Renal cortical epithelial cell (primary cell): ENCODE measurements around the gene MARCKSL1. TPM values are rescaled to one million over a fixed set of nuclear protein-coding genes. Genes with fewer than 3 reads are reported as not detected.
"Not testable (repeated sequence)": the region's sequence is repeated elsewhere in the genome, so short reads cannot be mapped to it uniquely, and the experiment has no call there.

Source experiments
- DNase-seq: peaks from one replicate; pipeline ENCODE4 v3.0.0-alpha.2; 2011; ENCODE audit warnings: low read depth
- total RNA-seq: library from RNA; depleted of rRNA; stranded (reverse); fragments of >200 nt; gene quantifications from 2 replicates; pipeline ENCODE4 v1.2.3, GENCODE V29; 2014

The MARCKSL1 gene
- 32.8 and 70.9 TPM in 2 replicates for total RNA-seq

- no peak for DNase-seq
Measured at GRCh38 chr1:32335790-32336590, at the start of gene MARCKSL1. MARCKSL1 (minus strand) TSS chr1:32336233; CDS start chr1:32336033, 200 bp downstream.

GRCh38 chr1:32380057-32380456 lies 44.0 kb upstream of the MARCKSL1 start:
- DNase-seq, result no peak

GRCh38 chr1:32377541-32378220 lies 41.6 kb upstream of the MARCKSL1 start:
- no peak for DNase-seq

- DNase-seq, result no peak
Measured at GRCh38 chr1:32376199-32376598, 40.2 kb upstream of the MARCKSL1 start.

GRCh38 chr1:32373996-32374592 lies 38.1 kb upstream of the MARCKSL1 start:
- no peak for DNase-seq

- DNase-seq, result no peak
Measured at GRCh38 chr1:32372149-32372756, 36.2 kb upstream of the MARCKSL1 start.

GRCh38 chr1:32367912-32368635 lies 32.0 kb upstream of the MARCKSL1 start:
- DNase-seq, result no peak

GRCh38 chr1:32365445-32365844 lies 29.4 kb upstream of the MARCKSL1 start:
- no peak for DNase-seq

- DNase-seq, result no peak
Measured at GRCh38 chr1:32364836-32365235, 28.8 kb upstream of the MARCKSL1 start.

GRCh38 chr1:32363713-32364112 lies 27.7 kb upstream of the MARCKSL1 start:
- no peak for DNase-seq

GRCh38 chr1:32362474-32363313 lies 26.7 kb upstream of the MARCKSL1 start, which contains the start of the genes FAM229A and TSSK3:
FAM229A (minus strand) TSS chr1:32362485; CDS start chr1:32362091, 394 bp downstream.
TSSK3 (plus strand) TSS chr1:32362539; CDS start chr1:32362702, 163 bp downstream.
- DNase-seq, result no peak

GRCh38 chr1:32361674-32362473 lies 25.8 kb upstream of the MARCKSL1 start:
- DNase-seq, result no peak

GRCh38 chr1:32361308-32361673 lies 25.3 kb upstream of the MARCKSL1 start:
- no peak for DNase-seq

- no peak for DNase-seq
Measured at GRCh38 chr1:32358435-32358834, 22.4 kb upstream of the MARCKSL1 start.

GRCh38 chr1:32357614-32358013 lies 21.6 kb upstream of the MARCKSL1 start:
- no peak for DNase-seq

- DNase-seq, result no peak
Measured at GRCh38 chr1:32356478-32356877, 20.4 kb upstream of the MARCKSL1 start.

- DNase-seq, result not testable (repeated sequence)
Measured at GRCh38 chr1:32355778-32356177, 19.7 kb upstream of the MARCKSL1 start.

- DNase-seq, result no peak
Measured at GRCh38 chr1:32353886-32354570, 18.0 kb upstream of the MARCKSL1 start.

- DNase-seq, result no peak
Measured at GRCh38 chr1:32353431-32353830, 17.4 kb upstream of the MARCKSL1 start.
